ENCODE data around the gene GM2A.

- TF ChIP-seq EZH2 (IDR thresholded peaks at IDR 0.05; ENCODE audit: borderline replicate concordance, insufficient read depth, low read length, poor library complexity, severe bottlenecking) = no peak
- no peak for TF ChIP-seq CTCF (IDR thresholded peaks at IDR 0.05; ENCODE audit: poor library complexity, severe bottlenecking)
- TF ChIP-seq TAF1 (IDR thresholded peaks at IDR 0.05; ENCODE audit: low read depth) = no peak
- TF ChIP-seq REST (IDR thresholded peaks at IDR 0.05; ENCODE audit: borderline replicate concordance) = no peak
- no peak for TF ChIP-seq POLR2AphosphoS5 (IDR thresholded peaks at IDR 0.05)
- TF ChIP-seq SMC3 (conservative IDR thresholded peaks at IDR 0.05; ENCODE audit: poor library complexity) = no peak
Measured at GRCh38 chr5:151270599-151270998, 17.6 kb downstream of the GM2A start.
